ENCODE measurements around the gene AMPH.
"Not testable (repeated sequence)": the region's sequence is repeated elsewhere in the genome, so short reads cannot be mapped to it uniquely, and the experiment has no call there.

- TF ChIP-seq, protein P1, sequence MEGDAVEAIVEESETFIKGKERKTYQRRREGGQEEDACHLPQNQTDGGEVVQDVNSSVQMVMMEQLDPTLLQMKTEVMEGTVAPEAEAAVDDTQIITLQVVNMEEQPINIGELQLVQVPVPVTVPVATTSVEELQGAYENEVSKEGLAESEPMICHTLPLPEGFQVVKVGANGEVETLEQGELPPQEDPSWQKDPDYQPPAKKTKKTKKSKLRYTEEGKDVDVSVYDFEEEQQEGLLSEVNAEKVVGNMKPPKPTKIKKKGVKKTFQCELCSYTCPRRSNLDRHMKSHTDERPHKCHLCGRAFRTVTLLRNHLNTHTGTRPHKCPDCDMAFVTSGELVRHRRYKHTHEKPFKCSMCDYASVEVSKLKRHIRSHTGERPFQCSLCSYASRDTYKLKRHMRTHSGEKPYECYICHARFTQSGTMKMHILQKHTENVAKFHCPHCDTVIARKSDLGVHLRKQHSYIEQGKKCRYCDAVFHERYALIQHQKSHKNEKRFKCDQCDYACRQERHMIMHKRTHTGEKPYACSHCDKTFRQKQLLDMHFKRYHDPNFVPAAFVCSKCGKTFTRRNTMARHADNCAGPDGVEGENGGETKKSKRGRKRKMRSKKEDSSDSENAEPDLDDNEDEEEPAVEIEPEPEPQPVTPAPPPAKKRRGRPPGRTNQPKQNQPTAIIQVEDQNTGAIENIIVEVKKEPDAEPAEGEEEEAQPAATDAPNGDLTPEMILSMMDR (IDR thresholded peaks at IDR 0.05) = not testable (repeated sequence)
- not testable (repeated sequence) for TF ChIP-seq POLR2A (IDR thresholded peaks at IDR 0.05)
Measured at GRCh38 chr7:38336148-38336515, 295.0 kb downstream of the AMPH start.

Data from uterus (tissue), 2 donors.